Testis (tissue), 3 donors: ENCODE measurements around the gene OFD1. TPM values are rescaled to one million over a fixed set of nuclear protein-coding genes. Genes with fewer than 3 reads are reported as not detected.

Experiments used
- DNase-seq: peaks from one replicate; pipeline ENCODE4 v3.0.0-alpha.2; 2019
- H3K27ac ChIP-seq, 2 donors: fragments of 200-600 bp; sonication (generic); one replicate each; pipeline ENCODE4 v1.5.1; 2019
- H3K27me3 ChIP-seq: fragments of 200-600 bp; sonication (generic); one replicate; pipeline ENCODE4 v1.5.1; 2019
- H3K36me3 ChIP-seq: fragments of 200-600 bp; sonication (generic); one replicate; pipeline ENCODE4 v1.5.1; 2017; ENCODE audit warnings: low read depth; ENCODE audit errors: missing control alignments
- H3K4me1 ChIP-seq: fragments of 200-600 bp; sonication (generic); one replicate; pipeline ENCODE4 v1.5.1; 2019
- H3K4me3 ChIP-seq, 2 donors: fragments of 200-600 bp; sonication (generic); one replicate each; pipeline ENCODE4 v1.5.1; 2017 to 2019
- H3K9me3 ChIP-seq: fragments of 200-600 bp; sonication (generic); one replicate; pipeline ENCODE4 v1.5.1; 2017
- POLR2A ChIP-seq: fragments of 450-650 bp; IDR thresholded peaks from one replicate; pipeline ENCODE4 v1.6.1; 2017; ENCODE audit warnings: antibody characterized with exemption, mild to moderate bottlenecking, moderate library complexity
- WGBS, 2 donors: methylation state at CpG; one replicate each; pipeline ENCODE4 v1.1.5; 2018; 5-methylcytosine and 5-hydroxymethylcytosine counted together
- intact Hi-C: fragments of 100-400 bp; cut with DNase I; formaldehyde crosslinking; loops from one replicate; pipeline ENCODE4 v1.15.1; 2023; ENCODE audit warnings: low total_unique reads
- polyA plus RNA-seq: library from polyadenylated mRNA; stranded (reverse); fragments of 350-450 nt; fragmentation: Illumina TruSeq; extraction: RNeasy Lipid Tissue Mini Kit (QIAGEN cat#74804); gene quantifications from one replicate; pipeline ENCODE4 v1.2.3, GENCODE V29; 2014; ENCODE audit warnings: low read depth, low replicate concordance; ENCODE audit not compliant: insufficient read depth
- total RNA-seq, 2 donors: library from RNA; depleted of rRNA; stranded (reverse); fragments of >200 nt; gene quantifications; one replicate each; pipeline ENCODE4 v1.2.3, GENCODE V29; 2016
- TF ChIP-seq, protein P1 (sequence below), 3 experiments: fragments of 450-650 bp in 2 of 3; fragments of 200-600 bp in 1 of 3; sonication (generic) in 1 of 3; IDR thresholded peaks; one replicate each; pipeline ENCODE4 v1.5.1; 2016 to 2019; ENCODE audit warnings: antibody characterized with exemption in 3 of 3, mild to moderate bottlenecking in 2 of 3, moderate library complexity in 1 of 3

Gene OFD1
- total and polyA plus RNA-seq, 3 donors from 2014 or later = 11.5 to 39.7 (median 36.3) TPM

GRCh38 chrX:13695601-13696115, 38.9 kb upstream of the OFD1 start:
- intact Hi-C loops = no loop called here

GRCh38 chrX:13697455-13697854, 37.1 kb upstream of the OFD1 start:
- intact Hi-C loops = no loop called here
- no peak for DNase-seq
- no peak overlapping the region for H3K4me3 ChIP-seq
- no peak overlapping the region for H3K27ac ChIP-seq
- 96 to 97% methylated on average over 2 of the region's 2 CpGs for WGBS, 2 donors
- no peaks in the 10 kb centered on the region for H3K9me3 ChIP-seq
- H3K4me1 ChIP-seq = no peaks in the 10 kb centered on the region
- H3K36me3 ChIP-seq = no peaks in the 10 kb centered on the region
- H3K27me3 ChIP-seq = no peaks in the 10 kb centered on the region
- TF ChIP-seq, protein P1, sequence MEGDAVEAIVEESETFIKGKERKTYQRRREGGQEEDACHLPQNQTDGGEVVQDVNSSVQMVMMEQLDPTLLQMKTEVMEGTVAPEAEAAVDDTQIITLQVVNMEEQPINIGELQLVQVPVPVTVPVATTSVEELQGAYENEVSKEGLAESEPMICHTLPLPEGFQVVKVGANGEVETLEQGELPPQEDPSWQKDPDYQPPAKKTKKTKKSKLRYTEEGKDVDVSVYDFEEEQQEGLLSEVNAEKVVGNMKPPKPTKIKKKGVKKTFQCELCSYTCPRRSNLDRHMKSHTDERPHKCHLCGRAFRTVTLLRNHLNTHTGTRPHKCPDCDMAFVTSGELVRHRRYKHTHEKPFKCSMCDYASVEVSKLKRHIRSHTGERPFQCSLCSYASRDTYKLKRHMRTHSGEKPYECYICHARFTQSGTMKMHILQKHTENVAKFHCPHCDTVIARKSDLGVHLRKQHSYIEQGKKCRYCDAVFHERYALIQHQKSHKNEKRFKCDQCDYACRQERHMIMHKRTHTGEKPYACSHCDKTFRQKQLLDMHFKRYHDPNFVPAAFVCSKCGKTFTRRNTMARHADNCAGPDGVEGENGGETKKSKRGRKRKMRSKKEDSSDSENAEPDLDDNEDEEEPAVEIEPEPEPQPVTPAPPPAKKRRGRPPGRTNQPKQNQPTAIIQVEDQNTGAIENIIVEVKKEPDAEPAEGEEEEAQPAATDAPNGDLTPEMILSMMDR (IDR thresholded peaks at IDR 0.05) = no peak
- TF ChIP-seq POLR2A = no peak

More at GRCh38 chrX:13695601-13696115, 38.9 kb upstream of the OFD1 start:
- 88 to 92% methylated on average over 4 of the region's 4 CpGs for WGBS, 2 donors
- H3K9me3 ChIP-seq = no peaks in the 10 kb centered on the region
- no peaks in the 10 kb centered on the region for H3K36me3 ChIP-seq
- H3K27me3 ChIP-seq = no peaks in the 10 kb centered on the region
- no peak for DNase-seq
- H3K4me3 ChIP-seq = no peak overlapping the region
- no peak for TF ChIP-seq POLR2A
- TF ChIP-seq, protein P1 (IDR thresholded peaks at IDR 0.05) = no peak
- peaks cover 2% of the 10 kb centered on the region for H3K4me1 ChIP-seq
- H3K27ac ChIP-seq = no peak overlapping the region

GRCh38 chrX:13697976-13698375, 36.6 kb upstream of the OFD1 start:
- TF ChIP-seq POLR2A = no peak
- TF ChIP-seq, protein P1 (IDR thresholded peaks at IDR 0.05) = no peak
- no peak overlapping the region for H3K27ac ChIP-seq
- no peak overlapping the region for H3K4me3 ChIP-seq
- H3K4me1 ChIP-seq = no peaks in the 10 kb centered on the region
- H3K9me3 ChIP-seq = no peaks in the 10 kb centered on the region
- no peak for DNase-seq
- no peaks in the 10 kb centered on the region for H3K27me3 ChIP-seq
- intact Hi-C loops = no loop called here
- H3K36me3 ChIP-seq = no peaks in the 10 kb centered on the region
- WGBS, 2 donors = 89 to 100% methylated on average over 1 of the region's 1 CpG

- Histone ChIP-seq H3K27ac (no peak overlapping the region), H3K36me3 (no peaks in the 10 kb centered on the region), H3K4me1 (no peaks in the 10 kb centered on the region), H3K9me3 (no peaks in the 10 kb centered on the region), H3K27me3 (no peaks in the 10 kb centered on the region), H3K4me3 (no peak overlapping the region)
- intact Hi-C loops = no loop called here
- no peak for TF ChIP-seq POLR2A
- TF ChIP-seq, protein P1 (IDR thresholded peaks at IDR 0.05) = no peak
- no peak for DNase-seq
- WGBS, 2 donors = 47 to 75% methylated on average over 1 of the region's 1 CpG
Measured at GRCh38 chrX:13698432-13698831, 36.1 kb upstream of the OFD1 start.

DNA sequence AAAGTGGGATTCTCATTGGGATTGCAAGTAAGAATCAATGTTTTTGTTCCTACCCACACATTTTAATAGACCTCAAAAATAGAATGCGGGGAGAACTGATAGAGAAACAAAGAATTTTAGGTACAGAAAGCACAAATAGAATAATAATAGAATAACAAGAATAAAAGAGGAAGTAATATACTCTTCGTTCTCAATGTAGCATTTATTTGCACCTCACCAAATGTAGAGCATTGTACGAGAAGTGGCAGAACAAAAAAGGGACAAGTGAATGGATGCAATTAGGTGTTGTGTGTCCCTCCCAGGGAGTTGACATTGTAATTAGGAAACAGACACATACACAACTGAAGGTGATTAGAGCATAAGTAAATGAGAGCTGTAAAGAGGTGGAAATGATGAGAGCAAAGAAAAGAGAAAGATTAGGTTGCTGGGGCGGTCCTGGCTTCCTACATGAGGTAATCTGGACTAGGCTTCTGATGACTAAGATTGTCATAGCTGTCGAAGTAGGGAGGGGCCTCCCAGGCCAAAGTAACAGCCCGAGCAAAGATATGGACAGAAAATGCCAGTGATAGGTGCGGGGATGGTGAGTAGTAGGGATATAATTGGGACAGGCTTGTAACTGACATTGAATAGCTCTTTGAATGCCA, 35.2 kb upstream of the OFD1 start:
- no peaks in the 10 kb centered on the region for H3K36me3 ChIP-seq
- no peak overlapping the region for H3K4me3 ChIP-seq
- no peak overlapping the region for H3K27ac ChIP-seq
- WGBS, 2 donors = 54 to 68% methylated on average over 7 of the region's 7 CpGs
- DNase-seq = no peak
- H3K9me3 ChIP-seq = no peaks in the 10 kb centered on the region
- intact Hi-C loops = no loop called here
- TF ChIP-seq POLR2A = no peak
- TF ChIP-seq, protein P1 (IDR thresholded peaks at IDR 0.05) = no peak
- no peaks in the 10 kb centered on the region for H3K27me3 ChIP-seq
- H3K4me1 ChIP-seq = no peaks in the 10 kb centered on the region
